HG02973 (cell line): ENCODE results near the gene CCDC138.
A peak's percentile ranks its signal among the peaks of the same experiment; 100 is the strongest.
"Not testable (repeated sequence)": the region's sequence is repeated elsewhere in the genome, so short reads cannot be mapped to it uniquely, and the experiment has no call there.

Experiments
- ATAC-seq: cut with Tn5 transposase; IDR thresholded peaks from one replicate; pipeline ENCODE4 v1.9.1; 2021; ENCODE audit warnings: moderate library complexity; ENCODE audit not compliant: unreplicated experiment

Gene CCDC138, protein sequence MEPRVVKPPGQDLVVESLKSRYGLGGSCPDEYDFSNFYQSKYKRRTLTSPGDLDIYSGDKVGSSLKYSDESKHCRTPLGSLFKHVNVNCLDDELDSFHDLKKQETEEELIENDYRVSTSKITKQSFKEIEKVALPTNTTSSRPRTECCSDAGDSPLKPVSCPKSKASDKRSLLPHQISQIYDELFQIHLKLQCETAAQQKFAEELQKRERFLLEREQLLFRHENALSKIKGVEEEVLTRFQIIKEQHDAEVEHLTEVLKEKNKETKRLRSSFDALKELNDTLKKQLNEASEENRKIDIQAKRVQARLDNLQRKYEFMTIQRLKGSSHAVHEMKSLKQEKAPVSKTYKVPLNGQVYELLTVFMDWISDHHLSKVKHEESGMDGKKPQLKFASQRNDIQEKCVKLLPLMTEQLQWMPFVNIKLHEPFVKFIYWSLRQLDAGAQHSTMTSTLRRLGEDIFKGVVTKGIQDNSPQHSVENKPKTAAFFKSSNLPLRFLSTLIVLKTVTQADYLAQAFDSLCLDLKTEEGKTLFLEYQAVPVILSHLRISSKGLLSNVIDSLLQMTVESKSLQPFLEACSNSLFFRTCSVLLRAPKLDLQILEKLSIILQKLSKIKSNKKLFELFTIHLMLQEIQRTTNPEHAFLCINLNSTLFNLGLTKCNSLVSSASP

DNA sequence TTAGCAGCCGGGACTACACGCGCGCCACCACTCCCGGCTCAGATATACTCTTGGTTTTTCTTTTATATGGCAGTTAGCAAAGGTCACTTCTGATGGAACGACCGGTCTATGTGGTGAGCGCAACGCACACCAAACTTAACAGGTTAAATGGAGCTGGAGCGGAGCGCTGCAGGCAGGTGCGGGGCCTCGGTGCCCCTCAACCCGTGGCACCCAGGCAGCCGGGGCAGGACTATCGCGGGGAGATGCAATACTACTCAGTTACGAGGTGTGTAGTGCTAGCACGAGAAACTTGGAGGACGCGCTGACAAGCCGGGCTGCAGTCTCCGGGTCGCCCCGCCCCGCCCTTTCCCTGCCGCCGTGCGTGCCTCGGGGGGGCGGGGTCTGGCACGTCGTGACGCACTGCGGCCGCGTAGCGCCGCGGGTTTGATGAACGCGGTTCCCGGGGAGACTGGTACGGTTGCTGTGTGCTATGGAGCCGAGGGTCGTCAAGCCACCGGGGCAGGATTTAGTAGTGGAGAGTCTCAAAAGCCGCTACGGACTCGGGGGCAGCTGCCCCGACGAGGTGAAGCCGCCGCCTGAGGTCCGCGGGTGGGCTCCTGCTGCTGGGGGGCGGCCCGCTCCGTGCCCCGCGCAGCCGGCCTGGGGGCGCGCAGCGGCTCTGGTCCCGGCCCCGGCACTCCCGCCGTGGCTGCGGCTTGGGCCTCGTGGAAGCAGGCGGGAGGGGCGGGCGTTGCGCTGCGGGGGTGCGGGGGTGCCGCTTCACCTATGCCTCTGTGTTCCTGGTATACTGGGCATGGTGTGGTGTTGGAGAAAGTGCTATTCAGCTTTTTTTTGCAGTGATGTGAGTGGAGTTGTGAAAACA, at the start of gene CCDC138:
Gene CCDC138 (plus strand): TSS at position 418 of the 862 bp plus-strand sequence. CDS start 52 bp downstream, at position 470.
- peak; percentile 94 for ATAC-seq

DNA sequence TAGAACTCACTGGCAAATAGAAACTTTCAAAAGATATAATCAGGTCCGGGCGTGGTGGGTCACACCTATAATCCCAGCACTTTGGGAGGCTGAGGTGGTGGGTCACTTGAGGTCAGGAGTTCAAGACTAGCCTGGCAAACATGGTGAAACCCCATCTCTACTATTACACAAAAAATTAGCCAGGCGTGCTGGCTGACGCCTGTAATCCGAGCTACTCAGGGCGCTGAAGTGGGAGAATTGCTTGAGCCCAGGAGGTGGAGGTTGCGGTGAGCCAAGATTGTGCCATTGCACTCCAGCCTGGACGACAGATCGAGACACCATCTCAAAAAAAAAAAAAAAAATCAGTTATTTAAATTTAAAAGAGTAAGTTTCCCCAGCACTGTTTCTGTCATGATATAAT, 28.6 kb upstream of the CCDC138 start:
- not testable (repeated sequence) for ATAC-seq

DNA sequence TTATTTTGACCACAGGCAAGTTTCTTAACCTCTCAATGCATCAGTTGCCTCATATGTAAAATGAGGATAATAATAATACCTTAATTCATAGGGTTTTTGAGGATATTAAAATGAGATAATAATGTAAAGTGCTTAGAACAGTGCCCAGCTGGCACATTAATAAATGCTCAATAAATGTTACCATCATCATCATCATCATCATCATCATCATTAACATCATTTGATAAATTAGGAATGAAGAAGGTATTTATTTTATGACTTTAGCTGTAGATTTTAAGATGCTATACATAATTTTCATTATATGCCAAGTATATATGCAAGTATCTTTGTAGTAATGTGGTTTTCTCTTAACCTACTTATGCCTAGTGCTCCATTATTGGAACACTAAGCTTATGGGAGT, 24.0 kb upstream of the CCDC138 start:
- not testable (repeated sequence) for ATAC-seq

DNA sequence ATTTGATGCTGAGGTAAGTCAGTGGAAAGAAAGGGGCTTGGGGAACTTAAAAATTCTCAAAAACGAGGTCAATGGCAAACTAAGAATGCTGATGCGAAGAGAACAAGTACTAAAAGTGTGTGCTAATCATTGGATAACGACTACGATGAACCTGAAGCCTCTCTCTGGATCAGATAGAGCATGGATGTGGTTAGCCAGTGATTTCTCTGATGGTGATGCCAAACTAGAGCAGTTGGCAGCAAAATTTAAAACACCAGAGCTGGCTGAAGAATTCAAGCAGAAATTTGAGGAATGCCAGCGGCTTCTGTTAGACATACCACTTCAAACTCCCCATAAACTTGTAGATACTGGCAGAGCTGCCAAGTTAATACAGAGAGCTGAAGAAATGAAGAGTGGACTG, 19.9 kb upstream of the CCDC138 start:
- ATAC-seq = not testable (repeated sequence)

DNA sequence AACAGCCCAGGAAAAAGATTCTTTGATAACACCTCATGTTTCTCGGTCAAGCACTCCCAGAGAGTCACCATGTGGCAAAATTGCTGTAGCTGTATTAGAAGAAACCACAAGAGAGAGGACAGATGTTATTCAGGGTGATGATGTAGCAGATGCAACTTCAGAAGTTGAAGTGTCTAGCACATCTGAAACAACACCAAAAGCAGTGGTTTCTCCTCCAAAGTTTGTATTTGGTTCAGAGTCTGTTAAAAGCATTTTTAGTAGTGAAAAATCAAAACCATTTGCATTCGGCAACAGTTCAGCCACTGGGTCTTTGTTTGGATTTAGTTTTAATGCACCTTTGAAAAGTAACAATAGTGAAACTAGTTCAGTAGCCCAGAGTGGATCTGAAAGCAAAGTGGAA, 18.7 kb upstream of the CCDC138 start:
- not testable (repeated sequence) for ATAC-seq

DNA sequence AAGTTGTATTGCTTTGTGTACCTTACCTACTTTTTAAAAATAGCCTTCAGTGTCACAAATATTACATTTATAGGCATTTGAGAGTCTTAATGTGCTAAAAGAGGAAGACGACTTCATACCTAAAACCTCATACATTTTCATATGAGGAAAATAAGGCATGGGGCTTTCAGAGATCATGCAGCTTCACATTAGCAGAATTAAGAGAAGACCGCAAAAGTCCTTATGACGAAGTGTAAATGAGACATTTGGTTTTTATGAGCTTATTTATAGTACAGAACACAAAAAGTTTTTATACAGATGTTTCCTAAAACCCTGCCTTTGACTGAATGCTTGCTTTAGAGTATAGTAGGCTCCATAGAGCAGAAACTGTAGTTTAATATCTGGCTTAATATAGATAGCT, 10.1 kb upstream of the CCDC138 start:
- ATAC-seq = no peak

DNA sequence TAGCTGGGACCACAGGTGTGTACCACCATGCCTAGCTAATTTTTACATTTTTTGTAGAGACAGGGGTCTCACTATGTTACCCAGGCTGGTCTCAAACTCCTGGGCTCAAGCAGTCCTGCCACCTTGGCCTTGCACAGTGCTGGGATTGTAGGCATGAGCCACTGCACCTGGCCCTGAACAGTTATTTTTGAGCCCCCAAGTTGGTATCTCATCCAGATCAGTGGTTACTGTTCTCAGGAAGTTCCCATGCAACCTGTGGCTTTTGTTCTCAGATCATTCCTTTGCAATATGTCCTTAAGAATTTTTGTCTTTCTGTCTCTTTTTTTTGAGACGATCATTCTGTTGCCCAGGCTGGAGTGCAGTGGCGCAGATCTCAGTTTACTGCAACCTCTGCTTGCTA, 7.7 kb upstream of the CCDC138 start:
- ATAC-seq = no peak

DNA sequence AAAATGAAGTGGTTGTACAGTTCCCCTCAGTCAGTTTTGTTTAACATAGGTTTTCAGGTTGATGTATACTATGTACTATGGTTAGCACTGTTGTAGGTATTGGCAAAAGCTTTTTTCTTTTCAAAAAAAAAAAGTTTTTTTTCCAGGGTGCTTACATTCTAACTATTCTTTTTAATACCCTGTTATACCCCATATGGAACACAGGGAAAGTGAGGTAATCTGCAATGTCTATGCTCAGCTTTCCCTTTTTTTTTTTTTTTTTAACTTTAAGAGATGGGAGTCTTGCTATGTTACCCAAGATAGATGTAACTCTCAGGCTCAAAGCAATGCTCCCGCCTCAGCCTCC, 590 bp upstream of the CCDC138 start:
- ATAC-seq = no peak

DNA sequence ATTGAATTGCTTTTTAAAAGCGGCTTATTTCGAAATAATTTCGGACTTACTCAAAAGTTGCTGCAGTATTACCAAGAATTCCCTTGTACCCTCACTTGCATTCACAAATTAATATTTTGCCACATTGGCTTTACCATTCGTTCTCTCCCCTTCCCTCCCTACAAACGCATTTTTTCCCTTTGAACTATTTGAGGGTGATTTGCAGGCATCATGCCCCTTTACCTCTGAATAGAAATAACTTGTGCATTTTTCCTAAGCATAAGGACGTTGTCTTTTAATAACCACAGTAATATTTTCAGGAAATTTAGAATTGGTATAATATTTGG, 608 bp downstream of the CCDC138 start:
- no peak for ATAC-seq

DNA sequence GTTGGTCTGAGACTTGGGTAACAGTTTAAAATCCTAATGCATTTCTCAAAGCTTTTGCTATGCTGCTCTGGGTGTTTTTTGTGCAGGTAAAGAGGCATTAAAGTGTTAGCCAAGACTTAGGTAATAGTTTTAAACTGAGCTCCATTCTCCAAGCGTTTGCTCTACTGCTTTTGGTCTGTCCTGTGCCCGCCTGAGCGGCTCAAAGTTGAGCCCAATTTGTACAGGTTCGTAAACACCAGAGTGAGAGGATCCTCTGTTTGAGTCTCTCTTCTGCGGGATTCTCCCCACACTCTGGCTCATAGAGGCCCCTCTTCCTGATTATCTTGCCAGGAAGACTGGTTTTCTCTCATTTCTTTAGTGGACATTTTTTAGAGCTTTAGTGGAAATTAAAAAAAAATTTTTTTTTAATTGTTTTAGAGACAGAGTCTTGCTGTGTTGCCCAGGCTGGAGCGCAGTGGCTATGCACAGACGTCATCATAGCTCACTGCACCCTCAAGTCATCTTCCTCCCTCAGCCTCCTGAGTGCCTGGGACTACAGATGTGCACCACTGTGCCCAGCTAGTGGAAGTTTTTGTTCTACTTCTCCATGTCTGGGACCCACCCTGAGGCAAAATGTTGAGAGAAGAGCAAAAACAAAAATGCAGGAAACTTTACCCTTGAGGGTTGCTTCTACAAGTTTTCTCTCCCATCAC, 16.6 kb downstream of the CCDC138 start:
- ATAC-seq = no peak

DNA sequence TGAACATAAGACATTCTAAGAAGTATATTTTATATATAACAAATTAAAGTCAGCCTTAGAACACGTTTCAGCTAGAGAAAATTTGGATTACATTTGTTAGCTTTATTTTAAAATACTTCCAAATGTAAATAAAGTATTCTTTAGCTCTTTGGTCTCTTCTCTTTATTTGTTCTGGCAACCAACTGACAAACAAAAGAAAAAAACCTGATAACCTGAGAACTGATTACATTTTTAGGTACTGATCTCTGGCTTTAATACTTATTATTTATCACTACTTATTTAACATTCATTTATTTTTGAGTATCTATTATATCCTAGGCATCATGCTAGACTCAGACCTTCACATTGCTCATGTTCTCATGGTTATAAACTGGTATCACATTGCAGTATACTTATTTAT, 18.5 kb downstream of the CCDC138 start:
- no peak for ATAC-seq

DNA sequence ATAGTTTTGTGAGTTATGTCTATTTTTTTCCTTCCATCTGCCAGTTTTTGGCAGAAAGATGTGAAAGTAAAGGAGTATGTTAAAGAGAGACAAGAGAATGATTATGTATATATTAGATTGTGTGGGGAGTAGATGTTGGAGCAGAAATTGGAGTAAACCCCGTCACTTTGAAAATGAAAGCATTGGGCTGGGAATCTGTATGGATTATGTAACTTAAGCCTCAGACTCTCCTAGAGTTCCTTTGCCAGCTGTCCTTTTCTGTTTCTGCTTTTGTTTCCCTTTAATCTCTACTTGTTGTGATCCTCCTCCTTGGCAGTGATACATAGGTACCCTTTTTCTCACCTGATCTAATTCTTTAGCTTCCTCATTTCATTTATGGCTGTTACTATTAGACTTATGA, 19.2 kb downstream of the CCDC138 start:
- no peak for ATAC-seq

DNA sequence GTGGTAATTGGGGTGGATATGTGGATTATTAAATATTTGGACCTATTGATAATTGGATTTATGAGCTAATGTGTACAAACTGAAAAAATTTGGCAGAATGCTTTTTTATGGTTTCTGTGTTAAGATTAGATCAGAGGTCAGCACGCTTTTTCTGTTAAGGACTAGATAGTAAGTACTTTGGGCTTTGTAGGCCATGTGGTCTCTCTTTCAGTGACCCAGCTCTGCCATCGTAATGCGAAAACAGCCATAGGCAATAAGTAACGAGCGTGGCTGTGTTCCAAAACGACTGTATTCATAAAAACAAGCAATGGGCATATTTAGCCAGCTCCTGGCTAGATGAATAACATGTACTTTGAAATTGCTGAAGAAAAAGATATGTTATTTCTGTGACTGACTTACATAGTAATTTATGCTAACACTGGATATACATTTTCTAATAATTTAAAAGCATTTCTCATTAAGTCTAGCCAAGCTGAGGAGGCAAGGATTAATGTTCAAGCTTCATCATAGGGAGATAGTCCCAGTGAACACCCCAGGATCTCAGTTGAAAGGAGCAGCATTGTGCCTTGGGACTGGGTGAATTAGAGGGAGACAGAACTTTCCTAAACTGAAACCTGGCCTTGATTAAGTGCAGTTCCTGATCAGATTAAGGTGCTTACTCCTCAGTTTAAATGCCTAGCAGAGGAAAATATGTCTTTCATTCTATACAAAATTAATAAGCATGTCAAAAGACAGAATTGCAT, 20.0 kb downstream of the CCDC138 start:
- no peak for ATAC-seq

DNA sequence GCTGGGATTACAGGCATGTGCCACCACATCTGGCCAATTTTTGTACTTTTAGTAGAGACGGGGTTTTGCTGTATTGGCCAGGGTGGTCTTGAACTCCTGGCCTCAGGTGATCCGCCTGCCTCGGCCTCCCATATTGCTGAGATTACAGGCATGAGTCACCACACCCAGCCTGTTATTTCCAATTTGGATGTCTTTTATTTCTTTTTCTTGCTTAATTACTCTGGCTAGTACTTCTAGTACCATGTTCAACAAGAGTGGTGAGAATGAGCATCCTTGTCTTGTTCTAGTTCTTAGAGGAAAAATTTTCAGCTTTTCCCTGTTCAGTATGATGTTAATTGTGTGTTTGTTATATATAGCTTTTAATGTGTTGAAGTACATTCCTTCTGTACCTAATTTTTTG, 23.4 kb downstream of the CCDC138 start:
- no peak for ATAC-seq

DNA sequence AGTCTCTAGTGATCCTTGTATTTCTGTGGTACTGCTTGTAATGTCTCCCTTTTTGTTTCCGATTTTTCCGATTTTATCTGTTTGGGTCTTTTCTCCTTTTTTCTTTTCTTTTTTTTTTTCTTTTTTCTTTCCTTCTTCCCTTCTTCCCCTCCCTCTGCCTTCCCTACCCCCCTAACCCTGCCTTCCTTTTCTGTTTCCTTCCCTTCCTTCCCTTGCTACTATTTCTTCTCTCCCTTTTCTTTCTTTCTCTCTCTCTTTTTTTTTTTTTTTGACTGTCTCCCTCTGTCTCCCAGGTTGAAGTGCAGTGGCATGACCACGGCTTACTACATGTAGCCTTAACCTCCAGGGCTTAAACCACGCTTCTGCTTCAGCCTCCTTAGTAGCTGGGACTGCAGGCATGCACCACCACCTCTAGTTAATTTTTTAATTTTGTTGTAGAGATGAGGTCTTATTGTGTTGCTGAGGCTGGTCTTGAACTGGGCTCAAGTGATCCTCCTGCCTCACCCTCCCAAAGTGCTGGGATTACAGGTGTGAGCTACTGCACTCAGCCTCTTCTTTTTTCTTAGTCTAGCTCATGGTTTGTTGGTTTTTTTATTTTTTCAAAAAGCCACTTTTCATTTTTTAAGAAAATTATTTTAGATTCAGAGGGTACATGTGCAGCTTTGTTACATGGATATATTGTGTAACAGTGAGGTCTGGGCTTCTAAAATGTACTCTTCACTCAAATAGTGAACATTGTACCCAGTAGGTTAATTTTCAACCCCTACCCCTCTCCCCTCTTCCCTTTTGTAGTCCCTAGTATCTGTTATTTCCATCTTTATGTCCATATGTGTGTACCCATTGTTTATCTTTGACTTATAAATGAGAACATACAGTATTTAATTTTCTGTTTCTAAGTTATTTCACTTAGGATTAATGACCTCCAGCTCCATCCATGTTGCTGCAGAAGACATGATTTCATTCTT, 24.7 kb downstream of the CCDC138 start:
- no peak for ATAC-seq

DNA sequence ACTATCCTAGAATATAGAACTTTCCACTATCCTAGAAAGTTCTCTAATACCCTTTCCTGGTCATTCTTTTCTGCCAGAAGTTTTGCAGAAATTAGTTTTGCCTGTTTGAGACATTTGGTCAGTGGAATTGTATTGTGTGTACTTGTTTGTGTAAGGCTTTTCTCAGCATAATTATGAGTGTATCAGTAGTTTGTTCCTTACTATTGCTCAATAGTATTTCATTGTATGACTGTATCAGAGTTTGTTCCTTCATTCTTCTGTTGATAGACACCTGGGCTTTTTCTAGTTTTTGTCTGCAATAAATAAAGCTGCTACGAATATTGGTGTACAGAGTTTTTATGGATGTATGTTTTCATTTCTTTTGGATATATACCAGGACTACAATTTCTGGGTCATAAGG, 27.2 kb downstream of the CCDC138 start:
- ATAC-seq = no peak

DNA sequence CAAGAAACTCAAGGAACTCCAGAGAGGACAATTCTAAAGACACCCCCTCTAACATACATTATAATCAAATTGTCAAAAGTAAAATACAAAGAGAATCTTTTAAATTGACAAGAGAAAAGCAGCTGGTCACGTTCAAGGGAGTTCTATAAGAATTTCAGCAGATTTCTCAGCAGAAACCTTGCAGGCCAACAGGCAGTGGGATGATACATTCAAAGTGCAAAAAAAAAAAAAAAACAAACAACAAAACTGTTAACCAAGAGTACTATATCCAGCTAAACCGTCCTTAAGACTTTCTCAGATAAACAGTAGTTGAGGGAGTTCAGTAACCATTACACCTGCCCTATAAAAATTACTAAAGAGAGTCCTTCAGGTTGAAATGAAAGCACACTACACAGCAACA, 33.9 kb downstream of the CCDC138 start:
- ATAC-seq = no peak

DNA sequence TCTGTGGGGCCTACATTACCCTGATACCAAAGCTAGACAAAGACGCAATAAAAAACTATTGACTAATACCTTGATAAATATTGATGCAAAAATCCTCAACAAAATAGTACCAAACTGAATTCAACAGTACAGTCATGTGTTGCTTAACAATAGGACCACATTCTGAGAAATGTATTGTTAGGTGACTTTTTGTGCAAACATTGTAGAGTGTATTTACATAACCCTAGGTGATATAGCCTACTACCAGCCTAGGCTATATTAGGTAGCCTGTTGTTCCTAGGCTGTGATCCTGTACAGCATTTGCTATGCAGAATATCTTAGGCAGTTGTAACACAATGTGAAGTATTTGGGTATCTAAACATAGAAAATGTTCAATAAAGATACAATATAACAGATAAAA, 36.7 kb downstream of the CCDC138 start:
- ATAC-seq = no peak

DNA sequence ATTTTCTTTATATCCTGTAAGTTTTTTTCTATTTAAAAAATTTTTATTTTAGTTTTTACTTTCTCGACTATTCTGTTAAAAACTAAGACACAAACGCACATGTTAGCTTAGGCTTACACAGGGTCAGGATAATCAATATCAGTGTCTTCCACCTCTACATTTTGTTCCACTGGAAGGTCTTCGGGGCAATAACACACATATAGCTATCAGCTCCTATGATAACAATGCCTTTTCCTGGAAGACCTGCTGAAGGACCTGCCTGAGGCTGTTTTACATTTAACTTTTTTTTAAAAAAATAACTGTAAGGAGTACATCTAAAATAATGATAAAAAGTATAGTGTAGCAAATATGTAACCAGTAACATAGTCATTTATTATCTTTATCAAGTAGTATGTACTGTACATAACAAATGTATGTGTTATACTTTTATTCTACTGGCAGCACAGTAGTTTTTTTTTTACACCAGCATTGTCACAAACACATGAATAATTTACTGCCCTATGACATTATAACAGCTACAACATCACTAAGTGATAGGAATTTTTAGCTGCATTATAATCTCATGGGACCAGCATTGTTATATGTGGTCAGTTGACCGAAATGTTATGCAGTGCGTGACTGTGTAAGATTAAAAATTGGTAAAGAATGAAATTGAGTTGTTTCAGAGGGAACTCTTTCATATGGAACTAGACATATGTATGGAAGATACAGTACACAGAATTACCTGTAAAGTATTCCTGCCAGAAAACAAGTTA, 37.9 kb downstream of the CCDC138 start:
- ATAC-seq = no peak
